ENCODE data around the gene SUMF1. TPM values are rescaled to one million over a fixed set of nuclear protein-coding genes. Genes with fewer than 3 reads are reported as not detected.

Gene SUMF1
- total RNA-seq, 6 experiments from 2014 or later, result 15.9 to 32.4 (median 21.3) TPM

DNA sequence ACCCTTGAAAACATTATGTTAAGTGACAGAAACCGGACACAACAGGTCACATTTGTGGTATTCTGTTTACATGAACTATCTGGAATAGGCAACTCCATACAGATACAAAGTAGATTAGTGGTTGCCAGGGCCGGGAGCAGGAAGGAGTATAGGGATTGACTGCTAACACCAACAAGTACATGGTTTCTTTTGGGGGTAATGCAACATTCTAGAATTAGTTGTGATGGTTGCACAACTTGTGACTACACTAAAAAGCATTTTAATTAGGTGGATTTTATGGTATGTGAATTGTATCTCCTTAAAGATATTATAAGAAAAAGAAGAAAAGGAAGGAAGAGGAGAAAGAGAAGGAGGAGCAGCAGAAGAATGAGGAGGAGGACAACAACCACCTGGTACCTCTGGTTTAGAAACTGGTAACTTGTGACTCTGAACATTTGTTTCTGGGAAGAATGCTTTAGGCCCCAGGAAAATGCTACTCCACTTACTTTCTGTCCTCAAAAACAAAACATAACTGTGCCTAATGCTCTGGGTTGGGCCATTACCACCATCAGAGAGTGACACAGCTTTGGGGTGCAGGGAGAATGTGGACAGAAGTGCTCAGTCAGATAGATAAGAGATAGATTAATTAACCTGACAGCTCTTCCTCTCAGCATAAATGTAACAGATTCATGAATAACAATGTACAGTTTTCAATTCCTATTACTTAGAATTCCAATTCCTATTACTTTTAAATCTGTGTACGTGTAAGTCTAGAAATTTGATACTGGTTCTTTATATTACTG, 143.6 kb downstream of the SUMF1 start:
- no peaks in the 10 kb centered on the region for H3K9me3 ChIP-seq
- H3K27ac ChIP-seq, result peak overlapping the region in 1 of 3 donors; percentile 20
- intact Hi-C loops (cut with DNase I), result no loop called here
- ATAC-seq (peak in 3 of 4 donors; percentile 39 to 45 (median 39)), DNase-seq (no peak)
- peaks cover 0 to 21% (median 8%) of the 10 kb centered on the region in 4 donors for H3K4me1 ChIP-seq
- no peaks in the 10 kb centered on the region for H3K27me3 ChIP-seq
- 50% methylated on average over 3 of the region's 3 CpGs for WGBS (ENCODE audit: insufficient coverage, low coverage, low lambda C conversion rate, missing lambda C conversion rate)
- no peak for TF ChIP-seq POLR2A (IDR thresholded peaks at IDR 0.05)
- H3K4me3 ChIP-seq, result no peak overlapping the region
- H3K36me3 ChIP-seq, result no peaks in the 10 kb centered on the region

DNA sequence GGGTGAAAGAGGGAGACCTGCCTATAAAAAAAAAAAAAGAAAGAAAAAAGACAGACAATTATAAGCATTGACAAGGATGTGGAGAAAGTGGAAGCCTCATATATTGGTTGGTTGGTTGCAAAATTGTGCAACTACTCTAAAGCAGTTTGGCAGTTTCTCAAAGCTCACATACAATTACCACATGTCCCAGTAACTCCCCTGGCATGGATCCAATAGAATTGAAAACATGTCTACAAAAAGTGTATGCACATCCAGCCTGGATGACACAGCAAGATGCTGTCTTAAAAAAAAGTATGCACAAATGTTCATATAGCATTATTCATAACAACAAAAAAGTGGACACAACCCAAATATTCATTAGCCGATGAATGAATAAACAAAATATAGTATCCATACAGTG, 144.4 kb downstream of the SUMF1 start:
- WGBS (ENCODE audit: insufficient coverage, low coverage, low lambda C conversion rate, missing lambda C conversion rate), result 87% methylated on average over 1 of the region's 1 CpG
- ATAC-seq, result peak; percentile 76 to 92 (median 83)

DNA sequence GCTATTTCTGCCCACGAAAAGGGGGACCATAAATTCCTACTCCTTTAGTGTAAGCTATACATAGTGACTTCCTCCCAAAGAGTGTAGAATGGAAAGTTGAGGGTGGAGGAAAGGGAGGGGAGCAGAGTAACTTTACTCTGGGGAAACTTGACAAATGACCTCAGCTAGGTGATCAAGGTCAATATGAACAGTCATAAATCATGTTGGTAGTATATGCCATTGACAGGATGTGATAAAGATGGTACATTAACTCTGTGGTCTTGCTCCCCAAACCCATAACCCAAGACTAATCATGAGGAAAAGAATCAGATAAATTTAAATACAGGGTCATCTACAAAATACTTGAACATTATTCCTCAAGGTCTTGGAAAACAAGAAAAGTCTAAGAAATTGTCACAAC, 145.3 kb downstream of the SUMF1 start:
- DNase-seq (no peak), ATAC-seq (no peak)
- TF ChIP-seq, protein P1, sequence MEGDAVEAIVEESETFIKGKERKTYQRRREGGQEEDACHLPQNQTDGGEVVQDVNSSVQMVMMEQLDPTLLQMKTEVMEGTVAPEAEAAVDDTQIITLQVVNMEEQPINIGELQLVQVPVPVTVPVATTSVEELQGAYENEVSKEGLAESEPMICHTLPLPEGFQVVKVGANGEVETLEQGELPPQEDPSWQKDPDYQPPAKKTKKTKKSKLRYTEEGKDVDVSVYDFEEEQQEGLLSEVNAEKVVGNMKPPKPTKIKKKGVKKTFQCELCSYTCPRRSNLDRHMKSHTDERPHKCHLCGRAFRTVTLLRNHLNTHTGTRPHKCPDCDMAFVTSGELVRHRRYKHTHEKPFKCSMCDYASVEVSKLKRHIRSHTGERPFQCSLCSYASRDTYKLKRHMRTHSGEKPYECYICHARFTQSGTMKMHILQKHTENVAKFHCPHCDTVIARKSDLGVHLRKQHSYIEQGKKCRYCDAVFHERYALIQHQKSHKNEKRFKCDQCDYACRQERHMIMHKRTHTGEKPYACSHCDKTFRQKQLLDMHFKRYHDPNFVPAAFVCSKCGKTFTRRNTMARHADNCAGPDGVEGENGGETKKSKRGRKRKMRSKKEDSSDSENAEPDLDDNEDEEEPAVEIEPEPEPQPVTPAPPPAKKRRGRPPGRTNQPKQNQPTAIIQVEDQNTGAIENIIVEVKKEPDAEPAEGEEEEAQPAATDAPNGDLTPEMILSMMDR (IDR thresholded peaks at IDR 0.05), result no peak
- no peak for TF ChIP-seq POLR2A (IDR thresholded peaks at IDR 0.05)
- H3K27me3 ChIP-seq, result no peaks in the 10 kb centered on the region
- H3K4me3 ChIP-seq, result no peak overlapping the region
- H3K36me3 ChIP-seq, result no peaks in the 10 kb centered on the region
- H3K4me1 ChIP-seq, result peaks cover 0 to 21% (median 8%) of the 10 kb centered on the region in 4 donors
- no peaks in the 10 kb centered on the region for H3K9me3 ChIP-seq
- no peak overlapping the region for H3K27ac ChIP-seq
- intact Hi-C loops (cut with DNase I), result no loop called here
- WGBS (ENCODE audit: insufficient coverage, low coverage, low lambda C conversion rate, missing lambda C conversion rate), result 100% methylated on average over 1 of the region's 1 CpG

More for the DNA sequence above, 144.4 kb downstream of the SUMF1 start:
- peak in 1 of 3 donors; percentile 50 for DNase-seq
- intact Hi-C loops (cut with DNase I), result no loop called here
- Histone ChIP-seq H3K27me3 (no peaks in the 10 kb centered on the region), H3K36me3 (no peaks in the 10 kb centered on the region), H3K4me3 (no peak overlapping the region), H3K4me1 (peaks cover 0 to 21% (median 8%) of the 10 kb centered on the region in 4 donors), H3K27ac (peak overlapping the region in 1 of 3 donors; percentile 20), H3K9me3 (no peaks in the 10 kb centered on the region)
- TF ChIP-seq, protein P1 (IDR thresholded peaks at IDR 0.05), result no peak
- TF ChIP-seq POLR2A (IDR thresholded peaks at IDR 0.05), result no peak

DNA sequence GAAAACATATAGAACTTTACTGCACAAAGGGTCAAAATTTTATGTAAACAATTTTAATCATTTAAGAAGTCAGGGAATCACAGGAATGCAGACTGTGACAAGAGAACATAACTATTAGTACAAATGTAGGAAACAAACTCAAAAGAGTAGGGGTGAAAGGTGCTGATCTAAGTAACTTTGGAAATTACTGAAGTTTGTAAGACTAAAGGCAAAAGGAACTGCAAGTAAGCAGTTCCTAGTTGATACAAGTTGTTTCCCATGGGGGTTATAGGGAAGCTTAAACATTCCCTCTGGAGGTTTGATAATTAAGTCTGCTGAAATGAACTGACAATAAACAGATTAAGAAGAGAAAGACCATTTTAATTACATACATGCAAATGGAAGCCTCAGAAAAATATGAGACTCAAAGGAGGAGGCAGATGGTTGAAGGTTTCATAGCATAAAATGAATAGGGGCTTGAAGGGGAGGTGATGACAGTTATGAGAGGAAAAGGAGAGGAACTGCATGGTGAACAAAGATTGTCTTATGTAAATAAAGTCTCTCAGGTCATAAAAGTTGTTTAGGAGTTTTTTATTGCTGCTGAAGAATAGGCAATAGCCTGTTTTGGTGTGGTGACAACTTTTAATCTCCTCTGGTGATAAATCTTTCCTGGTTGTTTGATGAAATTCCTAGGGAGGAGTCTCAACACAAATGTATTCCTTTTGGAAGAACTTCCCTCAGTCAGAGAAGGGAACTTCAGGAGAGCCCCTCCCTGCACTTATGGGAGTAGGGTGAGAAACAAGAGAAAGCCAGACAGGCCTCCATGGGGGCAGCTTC, 146.8 kb downstream of the SUMF1 start:
- peak in 1 of 4 donors; percentile 19 for ATAC-seq
- no peaks in the 10 kb centered on the region for H3K36me3 ChIP-seq
- peaks cover 0 to 21% (median 8%) of the 10 kb centered on the region in 4 donors for H3K4me1 ChIP-seq
- H3K9me3 ChIP-seq, result no peaks in the 10 kb centered on the region
- TF ChIP-seq, protein P1 (IDR thresholded peaks at IDR 0.05), result no peak
- no peak for TF ChIP-seq POLR2A (IDR thresholded peaks at IDR 0.05)
- H3K27ac ChIP-seq, result no peak overlapping the region
- DNase-seq, result no peak
- H3K27me3 ChIP-seq, result no peaks in the 10 kb centered on the region
- intact Hi-C loops (cut with DNase I), result no loop called here
- no peak overlapping the region for H3K4me3 ChIP-seq

DNA sequence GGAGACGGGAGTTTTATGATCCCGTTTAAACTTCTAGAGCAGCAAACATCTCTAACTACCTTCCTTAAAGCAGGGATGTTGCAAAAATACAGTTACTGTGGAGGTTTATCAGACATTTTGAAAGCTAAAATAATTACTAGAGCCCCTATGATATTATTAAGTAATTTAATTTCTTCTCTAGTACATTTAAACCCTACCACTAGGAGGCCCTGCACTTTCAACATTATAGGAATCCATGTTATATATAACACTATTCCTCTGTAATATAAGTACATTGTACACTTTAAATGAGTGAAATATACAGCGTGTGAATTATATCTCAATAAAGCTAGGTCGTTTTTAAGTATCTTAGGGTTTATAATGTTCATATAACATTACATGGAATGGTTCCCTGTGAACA, 152.4 kb downstream of the SUMF1 start:
- WGBS (ENCODE audit: insufficient coverage, low coverage, low lambda C conversion rate, missing lambda C conversion rate), result 92% methylated on average over 4 of the region's 4 CpGs
- no peak for ATAC-seq
- Histone ChIP-seq H3K36me3 (no peaks in the 10 kb centered on the region), H3K27me3 (no peaks in the 10 kb centered on the region), H3K4me1 (no peaks in the 10 kb centered on the region), H3K4me3 (no peak overlapping the region), H3K9me3 (no peaks in the 10 kb centered on the region), H3K27ac (no peak overlapping the region)
- TF ChIP-seq POLR2A (IDR thresholded peaks at IDR 0.05), result no peak
- TF ChIP-seq, protein P1 (IDR thresholded peaks at IDR 0.05), result peak in 3 of 4 donors; percentile 7 to 30 (median 25)
- no peak for DNase-seq
- intact Hi-C loops (cut with DNase I), result no loop called here
